GM19025 (cell line): ENCODE measurements around the gene LCN9.
"Not testable (repeated sequence)": the region's sequence is repeated elsewhere in the genome, so short reads cannot be mapped to it uniquely, and the experiment has no call there.

Experiments used
- ATAC-seq: cut with Tn5 transposase; IDR thresholded peaks from one replicate; pipeline ENCODE4 v1.9.1; 2021; ENCODE audit warnings: mild to moderate bottlenecking, low read depth, moderate library complexity; ENCODE audit not compliant: unreplicated experiment

LCN9 gene

DNA sequence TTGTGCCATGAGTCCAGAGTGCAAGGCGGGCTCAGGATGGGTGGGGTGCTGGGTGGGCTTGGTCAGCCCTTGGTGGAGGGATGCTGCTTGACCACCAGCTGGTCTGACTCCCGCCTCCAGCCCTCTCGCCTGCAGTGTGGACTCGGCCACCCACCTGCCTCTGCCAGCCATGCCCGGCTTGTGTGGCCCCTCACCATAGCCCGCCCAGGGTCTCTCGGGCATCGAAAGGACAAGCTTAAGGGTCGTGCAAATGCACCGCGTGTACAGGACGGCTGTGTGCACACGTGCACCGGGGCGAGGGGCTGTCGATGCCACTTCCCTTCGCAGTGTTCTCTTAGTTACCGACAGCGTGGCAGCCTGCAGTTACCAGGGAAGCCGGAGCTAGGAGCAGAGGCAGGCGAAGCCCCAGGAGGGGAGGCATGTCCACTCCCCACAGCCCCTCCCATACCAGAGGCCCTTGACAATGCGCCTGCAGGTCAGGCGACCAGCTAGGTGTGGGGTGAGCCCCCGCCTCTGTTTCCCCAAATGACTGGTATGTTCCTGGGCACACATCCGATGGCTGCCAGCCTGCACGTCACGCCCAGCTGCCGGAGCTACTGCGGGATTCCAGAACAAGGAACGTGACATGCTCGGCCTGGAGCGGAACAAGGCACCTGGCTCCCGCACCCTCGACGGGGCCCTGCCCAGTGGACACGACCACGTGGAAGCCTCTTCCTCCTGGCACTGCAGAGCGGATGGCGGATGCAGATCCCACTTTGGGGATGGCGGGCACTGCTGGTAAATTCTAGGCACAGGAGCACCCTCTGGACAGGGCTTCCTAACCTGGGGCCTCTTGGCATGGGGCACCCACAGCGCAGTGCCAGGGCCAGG, 7.8 kb downstream of the LCN9 start:
- ATAC-seq = no peak

DNA sequence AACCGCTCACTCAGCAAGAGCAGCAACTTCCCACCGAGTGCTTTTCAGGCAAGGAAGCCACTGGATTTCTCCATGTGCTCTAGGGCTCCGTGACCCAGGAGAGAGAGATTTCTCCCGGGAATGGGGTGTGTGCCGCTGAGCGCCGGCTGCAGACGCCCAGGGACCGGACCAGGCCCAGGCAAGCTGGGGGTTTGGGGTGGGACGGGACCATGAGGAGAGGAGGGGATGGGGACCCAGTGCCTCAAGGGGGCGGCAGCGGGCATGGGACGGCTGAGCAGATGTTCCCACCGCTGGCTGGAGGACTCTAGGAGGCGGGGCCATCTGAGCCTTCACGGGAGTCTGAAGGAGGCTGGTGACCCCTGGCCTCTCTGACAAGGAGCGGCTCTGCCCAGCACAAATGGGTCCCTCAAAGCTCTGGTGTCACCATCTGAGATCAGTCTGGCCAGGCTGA, 8.5 kb downstream of the LCN9 start:
- no peak for ATAC-seq

DNA sequence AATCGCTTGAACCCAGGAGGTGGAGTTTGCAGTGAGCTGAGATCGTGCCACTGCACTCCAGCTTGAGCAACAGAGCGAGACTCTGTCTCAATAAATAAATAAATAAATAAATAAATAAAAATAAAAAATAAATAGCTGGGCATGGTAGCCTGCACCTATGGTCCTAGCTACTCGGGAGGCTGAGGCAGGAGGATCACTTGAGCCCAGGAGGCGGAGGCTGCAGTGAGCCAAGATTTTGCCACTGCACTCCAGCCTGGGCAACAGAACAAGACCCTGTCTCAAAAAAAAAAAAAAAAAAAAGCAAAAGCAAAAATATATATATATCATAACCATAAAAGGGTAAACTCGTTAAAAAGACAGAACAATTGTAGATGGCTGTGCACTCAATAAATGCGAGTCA, 9.7 kb downstream of the LCN9 start:
- ATAC-seq = not testable (repeated sequence)

DNA sequence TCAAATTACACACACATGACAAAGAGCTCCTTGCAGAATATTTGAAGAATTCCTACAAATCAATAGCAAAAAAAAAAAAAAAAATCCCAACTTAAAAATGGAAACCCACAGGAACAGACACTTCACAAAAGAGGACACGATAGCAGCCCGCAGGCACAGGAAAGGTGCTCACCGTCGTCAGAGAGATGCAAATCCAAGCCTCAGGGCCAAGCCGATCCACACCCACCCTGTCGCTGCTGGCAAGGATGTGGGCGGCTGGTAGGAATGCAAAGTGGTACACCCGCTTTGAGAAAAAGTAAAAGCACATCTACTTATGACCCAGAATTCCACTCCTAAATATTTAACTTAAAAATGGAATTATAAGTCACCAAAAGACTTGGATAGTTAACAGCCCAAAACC, 10.8 kb downstream of the LCN9 start:
- no peak for ATAC-seq

DNA sequence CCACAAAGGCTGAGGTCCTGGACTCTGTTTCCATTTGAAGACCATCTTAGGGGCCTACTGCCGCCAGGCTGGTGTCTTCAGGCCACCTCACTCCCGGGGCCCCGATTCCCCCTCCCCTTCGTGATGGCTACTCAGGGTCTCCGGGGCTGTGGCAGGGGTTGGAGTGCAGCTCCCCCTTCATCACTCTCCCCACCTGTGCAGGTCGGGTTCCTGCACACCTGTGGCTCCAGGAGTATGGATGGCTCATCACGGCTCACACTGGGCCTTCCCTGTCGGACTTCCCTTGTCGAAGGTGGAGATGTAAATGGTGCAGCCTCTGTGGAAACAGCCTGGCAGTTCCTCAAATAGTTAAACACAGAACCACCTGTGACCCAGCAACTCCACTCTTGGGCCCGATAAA, 11.9 kb downstream of the LCN9 start:
- no peak for ATAC-seq

DNA sequence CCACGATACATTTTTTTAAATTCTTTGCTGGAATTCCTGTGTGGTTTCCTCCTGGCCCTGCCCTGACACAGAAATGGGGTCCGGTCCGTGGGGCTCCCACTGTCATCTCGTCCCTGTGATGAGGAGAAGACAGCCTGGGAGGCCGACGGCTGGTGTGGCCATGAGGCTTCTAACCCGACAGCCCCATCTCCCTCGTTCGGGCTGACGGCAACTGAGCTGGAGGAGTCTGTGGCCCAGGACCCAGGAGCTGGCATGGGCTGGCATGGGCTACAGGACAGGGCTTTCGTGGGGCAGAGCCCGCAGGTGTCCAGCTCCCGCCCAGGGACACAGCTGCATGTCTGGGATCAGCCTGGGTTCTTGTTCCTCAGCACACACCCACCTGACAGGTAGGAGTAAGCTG, 13.8 kb downstream of the LCN9 start:
- no peak for ATAC-seq

DNA sequence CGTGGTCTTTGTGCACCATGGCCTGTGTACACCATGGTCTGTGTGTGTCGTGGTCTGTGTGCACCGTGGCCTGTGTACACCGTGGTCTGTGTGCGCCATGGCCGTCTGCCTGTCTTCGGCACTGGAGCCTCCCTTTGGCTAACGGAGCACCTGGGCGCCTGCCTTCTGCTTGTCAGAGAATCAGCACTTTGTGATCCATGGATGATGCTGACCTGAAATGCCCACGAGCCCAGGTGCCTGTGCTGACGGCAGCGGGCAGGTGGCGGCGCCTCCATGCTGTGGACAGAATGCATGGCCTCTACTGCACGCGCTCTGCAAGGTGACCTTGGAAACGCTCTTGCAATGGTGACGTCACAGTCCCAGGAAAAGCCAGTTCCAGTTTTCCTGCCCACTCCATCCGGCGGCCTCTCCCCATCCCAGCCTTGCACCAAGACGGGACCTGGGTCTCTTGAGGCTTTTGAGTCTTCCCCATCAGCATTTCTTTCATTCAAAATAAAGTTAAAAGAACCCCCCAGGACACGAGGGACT, 14.6 kb downstream of the LCN9 start:
- ATAC-seq = no peak

DNA sequence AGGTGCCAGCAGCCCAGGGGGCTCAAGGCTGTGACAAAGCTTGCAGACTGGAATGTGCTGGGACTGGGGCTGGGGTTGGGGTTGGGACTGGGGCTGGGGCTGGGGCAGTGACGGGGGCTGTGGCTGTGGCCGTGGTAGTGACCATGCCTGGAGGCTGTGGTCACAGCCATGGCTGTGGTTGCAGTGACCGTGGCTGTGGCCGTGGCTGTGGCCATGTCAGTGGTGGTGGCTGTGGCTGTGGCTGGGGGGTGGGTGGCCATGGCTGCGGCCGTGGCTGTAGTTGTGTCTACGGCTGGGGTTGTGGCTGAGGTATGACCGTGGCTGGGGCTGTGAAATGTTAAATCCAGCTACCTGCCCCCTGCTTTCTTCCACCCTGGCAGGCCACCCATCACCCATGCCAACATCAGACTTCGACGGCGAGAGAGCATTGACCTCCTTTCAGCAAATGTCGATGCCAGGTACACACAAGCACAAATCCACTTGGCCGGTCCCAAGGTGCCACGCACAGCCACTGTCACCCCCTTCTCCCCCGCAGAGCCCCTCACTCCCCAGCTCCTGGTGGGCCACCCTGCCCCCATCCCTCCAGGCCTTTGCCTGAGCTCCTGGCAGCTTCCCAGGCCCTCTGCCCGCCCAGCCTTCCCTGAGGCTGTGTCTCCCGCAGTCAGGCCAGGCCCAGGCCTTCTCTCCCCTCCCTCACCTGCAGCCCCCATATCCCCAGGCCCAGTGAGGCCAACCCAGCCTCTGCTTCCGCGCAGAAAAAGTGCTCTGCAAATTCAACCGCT, 15.3 kb downstream of the LCN9 start:
- no peak for ATAC-seq

DNA sequence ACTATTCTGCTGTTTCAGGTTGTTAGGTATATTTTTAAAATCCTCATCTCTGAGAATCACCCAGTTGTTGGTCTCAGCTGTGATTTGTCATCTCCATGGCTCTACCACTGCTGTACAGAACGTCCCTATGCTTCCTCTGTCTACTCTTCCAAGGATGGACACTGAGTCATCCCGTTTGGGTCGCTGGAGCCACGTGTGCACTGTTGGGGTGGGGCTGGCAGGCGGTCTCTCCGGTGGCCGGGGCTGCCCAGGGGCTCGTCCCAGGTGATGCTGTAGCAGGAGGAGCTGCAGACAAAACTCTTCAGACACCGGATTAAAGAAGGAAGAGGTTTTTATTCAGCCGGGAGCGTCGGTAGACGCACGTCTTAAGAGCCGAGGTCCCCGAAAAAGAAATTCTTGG, 16.9 kb downstream of the LCN9 start:
- no peak for ATAC-seq

DNA sequence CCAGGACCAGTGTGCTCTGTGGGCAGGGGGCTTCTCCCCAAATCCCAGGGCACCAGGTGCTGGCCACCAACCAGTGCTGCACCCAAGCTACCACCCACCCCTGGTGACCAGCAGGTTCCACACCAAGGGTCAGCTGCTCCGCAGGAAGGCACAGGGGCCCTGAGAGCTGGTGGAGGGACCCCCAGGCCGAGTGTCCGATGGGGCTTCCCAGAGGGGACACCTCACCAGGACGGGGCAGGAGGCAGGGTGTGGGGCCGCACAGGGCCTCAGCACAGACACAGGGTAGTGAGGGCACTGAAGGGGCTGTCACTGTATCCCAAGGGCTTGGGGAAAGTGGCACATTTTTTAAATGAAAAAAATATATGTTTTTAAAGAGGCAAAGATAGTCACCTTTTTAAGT, 18.1 kb downstream of the LCN9 start:
- ATAC-seq = no peak

DNA sequence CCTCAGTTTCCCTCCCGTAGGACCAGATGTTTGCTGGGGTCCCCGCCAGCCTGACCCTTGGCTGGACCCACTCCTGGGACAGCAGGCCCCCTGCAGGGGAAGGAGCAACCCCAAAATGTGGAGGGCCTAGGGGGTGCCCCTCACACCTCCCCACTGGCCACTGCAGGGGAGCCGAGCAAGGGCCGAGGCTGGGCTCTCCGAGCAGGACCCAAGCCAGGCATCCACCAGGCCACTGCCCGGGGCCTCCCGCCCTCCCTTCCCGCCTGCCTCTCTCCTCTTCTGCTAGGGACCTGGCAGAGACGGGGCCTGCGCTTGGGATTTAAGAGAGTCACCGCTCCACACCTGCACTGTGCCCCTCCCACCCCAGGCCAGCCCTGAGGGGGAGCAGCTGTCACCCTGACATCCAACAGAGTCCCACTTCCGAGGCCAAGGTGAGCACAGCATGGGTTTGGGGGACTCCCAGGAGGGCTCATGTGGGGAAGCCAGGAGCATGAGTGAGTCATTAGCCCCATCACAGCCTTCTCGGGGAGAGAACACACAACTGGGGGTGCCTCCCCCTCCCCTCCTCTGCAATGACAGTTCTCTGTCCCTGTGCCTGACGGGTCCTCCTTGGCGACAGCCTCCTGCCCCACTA, 20.4 kb downstream of the LCN9 start:
- ATAC-seq = no peak

DNA sequence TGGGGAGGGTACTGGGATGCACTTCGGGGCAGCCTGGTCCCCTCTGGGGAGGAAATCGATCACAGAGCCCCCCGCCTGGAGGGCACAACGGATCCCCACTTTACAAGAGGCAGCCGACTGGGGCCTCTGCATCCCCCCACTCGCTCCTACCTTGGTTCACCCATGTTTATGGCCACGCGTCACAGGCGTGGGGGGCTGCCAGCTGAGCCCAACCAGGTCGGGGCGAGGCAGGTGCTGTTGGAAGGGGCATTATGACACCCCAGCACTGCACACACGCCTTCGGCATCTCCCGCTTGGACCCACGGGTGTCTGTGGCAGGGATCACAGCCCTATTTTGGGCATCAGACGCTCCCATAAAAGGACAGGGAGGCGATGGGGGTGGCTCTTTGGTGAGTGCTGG, 21.6 kb downstream of the LCN9 start:
- ATAC-seq = no peak

DNA sequence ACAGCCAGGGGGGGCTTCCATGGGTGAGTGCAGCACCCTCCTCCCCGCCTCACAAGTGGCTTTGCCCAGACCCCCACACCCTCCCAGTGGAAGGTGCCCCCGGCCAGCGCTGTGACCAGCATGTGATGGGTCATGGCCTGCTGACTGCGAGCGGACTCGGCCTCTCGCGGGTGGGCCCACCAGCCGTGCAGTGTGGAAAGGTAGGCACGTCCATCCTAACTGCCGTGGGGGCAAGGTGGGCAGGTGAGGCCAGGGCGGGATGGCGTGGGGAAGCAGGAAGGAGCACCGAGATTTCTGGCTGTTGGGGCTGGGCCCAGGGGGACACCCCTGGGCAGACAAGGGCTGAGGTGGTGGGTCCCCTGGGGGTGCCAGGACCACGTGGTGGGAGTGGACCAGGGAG, 24.1 kb downstream of the LCN9 start:
- ATAC-seq = no peak

DNA sequence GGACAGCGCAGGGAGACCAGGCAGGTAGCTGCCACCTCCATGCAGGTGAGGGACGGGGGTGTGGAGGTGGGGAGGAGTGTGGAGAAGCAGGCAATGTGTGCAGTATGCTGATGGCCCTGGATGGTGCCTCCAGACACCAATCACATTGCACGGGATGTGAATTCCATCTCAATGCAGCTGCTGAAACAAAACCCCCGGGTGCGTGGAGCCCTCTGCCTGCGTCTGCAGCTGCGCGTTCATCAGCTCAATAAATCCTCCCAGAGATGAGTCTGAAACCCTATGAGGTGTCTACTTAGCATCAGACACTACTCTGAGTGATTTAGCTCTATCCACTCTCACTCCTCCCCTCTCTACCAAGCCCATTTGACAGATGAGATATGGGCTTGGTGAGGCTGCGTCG, 25.9 kb downstream of the LCN9 start:
- no peak for ATAC-seq

DNA sequence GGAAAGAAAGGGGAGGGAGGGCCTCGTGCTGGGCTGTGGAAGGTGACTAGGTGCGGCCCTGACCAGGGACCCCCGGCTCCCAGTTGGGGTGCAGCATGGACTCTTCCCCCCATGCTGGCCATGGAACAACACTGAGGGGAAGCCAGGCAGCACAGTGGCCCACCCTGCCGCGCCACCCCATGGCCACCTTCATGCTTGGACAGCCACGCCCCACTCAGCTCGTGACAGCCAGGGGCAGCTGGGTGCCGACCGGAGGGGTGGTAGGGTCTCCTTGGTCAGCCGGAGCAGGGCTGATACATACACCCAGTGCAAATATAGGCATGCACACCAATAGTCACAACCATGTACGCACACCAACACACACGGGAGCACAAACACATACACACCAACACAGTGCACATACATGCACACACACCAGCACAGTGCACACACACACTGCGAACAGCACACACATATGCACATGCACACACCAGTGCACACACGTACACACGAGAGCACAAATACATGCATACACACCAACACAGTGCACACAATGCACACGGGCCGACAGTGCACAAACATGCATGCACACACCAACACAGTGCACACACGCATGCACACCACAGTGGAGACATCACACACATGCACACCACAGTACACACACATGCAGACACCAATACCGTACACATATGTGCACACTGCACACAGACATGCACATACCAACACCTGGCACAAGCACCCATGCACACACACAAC, 27.9 kb downstream of the LCN9 start:
- no peak for ATAC-seq

DNA sequence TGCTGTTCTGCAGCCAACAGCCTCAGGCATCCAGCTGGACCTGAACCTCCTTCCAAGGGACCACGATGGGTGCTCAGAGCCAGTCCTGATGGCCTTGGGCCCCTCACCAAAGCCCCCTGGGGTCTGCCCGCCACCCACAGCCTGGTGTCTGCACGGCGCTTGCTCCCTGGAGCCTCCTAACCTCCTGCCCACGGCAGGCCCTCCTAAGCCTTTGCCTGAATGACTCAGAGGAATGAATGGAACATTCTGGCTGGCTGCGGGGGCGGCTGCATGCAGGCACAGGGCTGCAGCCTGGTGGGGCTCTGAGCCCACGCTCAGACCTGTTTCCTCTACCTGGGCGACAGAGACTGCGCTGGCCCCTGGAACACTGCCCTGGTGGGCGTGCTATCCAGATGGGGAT, 29.3 kb downstream of the LCN9 start:
- no peak for ATAC-seq

DNA sequence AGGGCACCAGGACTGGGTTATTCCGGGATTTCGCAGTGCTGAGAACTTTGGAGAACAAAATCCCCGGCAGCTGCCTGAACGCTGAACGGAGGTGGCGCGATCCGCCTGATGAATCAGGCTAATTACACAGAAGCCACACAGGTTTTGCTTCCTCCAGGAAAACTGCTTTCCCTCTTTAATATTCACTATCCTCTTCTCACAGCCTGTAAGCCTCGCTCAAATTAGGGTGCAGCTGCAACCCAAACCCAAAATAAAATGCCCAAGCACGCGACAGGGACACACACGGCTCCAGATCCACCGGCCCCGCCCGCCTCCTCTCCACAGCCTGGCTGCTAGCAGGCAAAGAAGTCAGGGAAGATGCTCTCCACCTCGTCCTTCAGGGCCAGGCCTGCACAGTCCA, 30.2 kb downstream of the LCN9 start:
- no peak for ATAC-seq

DNA sequence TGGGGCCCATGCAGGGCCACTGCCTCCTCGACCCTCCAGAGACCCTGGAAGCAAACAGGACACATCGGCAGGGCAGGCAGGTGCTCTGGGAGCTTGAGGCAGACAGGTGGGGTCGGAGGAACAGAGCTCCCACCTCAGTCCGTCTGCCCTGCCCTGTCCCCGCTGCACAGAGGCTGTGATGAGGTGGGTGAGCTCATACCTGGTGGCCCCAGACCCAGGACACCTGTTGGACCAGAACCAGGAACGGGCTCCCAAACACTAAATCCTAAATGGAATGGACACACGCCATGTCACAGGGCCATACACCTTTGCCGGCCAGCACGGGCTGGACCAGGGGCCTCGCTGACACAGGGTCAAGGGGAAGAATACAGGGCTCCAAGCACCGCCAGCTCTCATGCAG, 30.7 kb downstream of the LCN9 start:
- no peak for ATAC-seq

DNA sequence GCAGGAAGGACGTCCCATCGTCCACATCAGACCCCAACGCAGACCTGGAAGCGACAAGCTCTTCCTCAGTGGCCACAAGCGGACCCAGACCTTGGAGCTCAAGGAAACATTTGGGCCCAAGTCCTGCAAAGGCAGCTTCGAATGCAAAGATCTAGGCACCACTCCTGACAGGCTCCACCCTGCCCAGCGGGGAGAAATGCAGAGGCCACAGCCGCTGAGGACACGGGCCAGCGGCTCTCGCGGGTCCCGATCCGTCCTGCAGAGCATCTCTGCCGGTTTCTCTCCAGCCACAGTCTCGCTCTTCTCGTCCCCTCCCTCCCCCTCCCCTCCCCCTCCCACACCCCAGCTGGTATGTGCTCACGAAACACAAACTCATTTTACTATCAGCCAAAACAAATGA, 31.3 kb downstream of the LCN9 start:
- ATAC-seq = no peak

DNA sequence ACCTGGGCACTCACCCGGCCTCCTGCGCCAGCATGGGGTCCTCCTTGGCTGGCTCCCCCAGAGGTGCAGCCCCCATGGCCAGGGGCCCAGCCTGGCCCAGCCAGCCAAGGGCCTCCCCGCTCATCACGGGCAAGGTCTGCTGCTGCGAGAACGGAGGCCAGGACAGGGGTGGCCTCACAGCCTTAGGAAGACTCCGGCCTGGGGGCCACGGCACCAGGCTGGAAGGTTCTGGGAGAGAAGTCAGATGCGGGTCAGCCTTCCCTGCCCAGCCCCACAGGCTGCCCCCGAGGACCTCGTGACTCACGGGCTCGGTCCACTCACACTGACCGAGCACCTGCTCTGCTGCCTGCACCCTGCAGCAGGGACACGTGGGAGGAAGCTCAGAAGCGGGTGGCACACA, 31.9 kb downstream of the LCN9 start:
- ATAC-seq = no peak

DNA sequence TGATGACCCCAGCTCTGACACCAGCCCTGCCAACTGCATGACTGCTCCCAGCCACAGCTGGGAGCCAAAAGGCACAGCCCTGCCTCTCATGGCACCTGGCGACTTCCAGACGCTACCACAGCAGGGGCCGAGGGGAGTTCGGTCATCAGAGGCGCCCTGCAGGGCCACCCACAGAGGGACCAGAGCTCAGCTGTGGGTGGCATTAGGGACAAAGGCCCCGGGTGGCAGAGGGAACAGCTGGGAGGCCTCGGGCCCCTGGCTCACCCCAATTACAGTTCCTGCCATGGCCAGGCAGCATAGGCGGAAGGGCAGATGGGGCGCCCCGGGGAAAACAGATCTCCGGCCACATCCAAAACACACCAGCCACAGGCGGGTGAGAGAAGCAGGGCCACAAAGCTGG, 32.5 kb downstream of the LCN9 start:
- ATAC-seq = no peak
